Naive thymus-derived CD8-positive, alpha-beta T cell (primary cell): Measurements from ENCODE around the gene SPDYE2B. TPM values are rescaled to one million over a fixed set of nuclear protein-coding genes. Genes with fewer than 3 reads are reported as not detected.
"Not testable (repeated sequence)": the region's sequence is repeated elsewhere in the genome, so short reads cannot be mapped to it uniquely, and the experiment has no call there.

Experiments used
- ATAC-seq, 2 donors: fragments of 150-1000 bp; cut with Tn5 transposase in 1 of 2; sonication (Bioruptor Pico), chemical (Tn5 transposase) in 1 of 2; 1 replicate in 1 of 2; 2 replicates in 1 of 2; pipeline ENCODE4 v1.10.0; 2021; ENCODE audit warnings: mild to moderate bottlenecking in 2 of 2, moderate library complexity in 2 of 2
- POLR2A ChIA-PET: fragments of 350-600 bp; sonication (Branson Sonifier 250); formaldehyde crosslinking; loops from one replicate; lab custom pipeline; 2021; ENCODE audit warnings: antibody characterized with exemption; lab: Charles Lee
- DNase-seq, 10 donors: peaks; one replicate each; pipeline versions ENCODE4 v3.0.0 to v3.0.0-alpha.2; 2020 to 2022
- H3K27ac Mint-ChIP-seq, 10 donors: one replicate each; pipeline ENCODE4 v1.8.0; 2020 to 2022; ENCODE audit warnings: mild to moderate bottlenecking in 10 of 10, mixed read lengths in 10 of 10, moderate library complexity in 4 of 10, inconsistent platforms in 1 of 10
- H3K27me3 Mint-ChIP-seq, 5 donors: one replicate each; pipeline ENCODE4 v1.8.0; 2021 to 2022; ENCODE audit warnings: mixed read lengths in 5 of 5
- H3K36me3 Mint-ChIP-seq, 3 donors: one replicate each; pipeline ENCODE4 v1.8.0; 2020 to 2022; ENCODE audit warnings: mixed read lengths in 3 of 3, mild to moderate bottlenecking in 2 of 3, inconsistent platforms in 1 of 3
- H3K4me1 Mint-ChIP-seq, 4 donors: one replicate each; pipeline ENCODE4 v1.8.0; 2021 to 2022; ENCODE audit warnings: mixed read lengths in 4 of 4
- H3K4me3 Mint-ChIP-seq, 10 donors: one replicate each; pipeline ENCODE4 v1.8.0; 2020 to 2022; ENCODE audit warnings: mild to moderate bottlenecking in 10 of 10, mixed read lengths in 10 of 10, moderate library complexity in 6 of 10, inconsistent platforms in 1 of 10
- H3K9me3 Mint-ChIP-seq, 9 donors: one replicate each; pipeline ENCODE4 v1.8.0; 2020 to 2022; ENCODE audit warnings: mixed read lengths in 9 of 9, mild to moderate bottlenecking in 3 of 9, inconsistent platforms in 1 of 9, moderate library complexity in 1 of 9
- polyA plus RNA-seq, 3 donors: library from polyadenylated mRNA; unstranded; fragments of 300-500 nt; fragmentation: Illumina TruSeq; gene quantifications; one replicate each; pipeline ENCODE4 v1.2.3, GENCODE V29; 2021
- total RNA-seq, 8 experiments: library from RNA in 2 of 8; stranded (reverse) in 2 of 8; gene quantifications; one replicate each; pipeline ENCODE4 v1.2.3 and lab custom pipeline; 2021 to 2026

SPDYE2B gene
- total and polyA plus RNA-seq, 5 experiments from 2014 or later, result 0.22 TPM; not detected in 4

- DNase-seq (peak in 8 of 10 donors; percentile 22 to 69 (median 34)), ATAC-seq (peak; percentile 97 to 98)
- H3K9me3 Mint-ChIP-seq, POLR2A ChIA-PET, H3K27me3 Mint-ChIP-seq, H3K36me3 Mint-ChIP-seq, H3K4me1 Mint-ChIP-seq: not testable (repeated sequence)
- Mint-ChIP-seq H3K4me3 (peak within 1 kb of the TSS in 7 of 10 donors; percentile 28 to 77 (median 51)), H3K27ac (peak within 1 kb of the TSS in 1 of 10 donors; percentile 43)
Measured at GRCh38 chr7:102616507-102617125, 33.5 kb upstream of the SPDYE2B start, which contains the start of gene RASA4. RASA4 (minus strand) TSS chr7:102616756; CDS start chr7:102616689, 67 bp downstream.

GRCh38 chr7:102618122-102618521 is 32.0 kb upstream of the SPDYE2B start:
- H3K27ac Mint-ChIP-seq, H3K27me3 Mint-ChIP-seq, H3K4me3 Mint-ChIP-seq, ATAC-seq, POLR2A ChIA-PET, H3K4me1 Mint-ChIP-seq, H3K36me3 Mint-ChIP-seq, H3K9me3 Mint-ChIP-seq: not testable (repeated sequence)
- DNase-seq, result peak in 1 of 10 donors; percentile 8

- H3K27ac Mint-ChIP-seq, H3K27me3 Mint-ChIP-seq, POLR2A ChIA-PET, H3K36me3 Mint-ChIP-seq, ATAC-seq, H3K9me3 Mint-ChIP-seq, H3K4me3 Mint-ChIP-seq, DNase-seq, H3K4me1 Mint-ChIP-seq: not testable (repeated sequence)
Measured at GRCh38 chr7:102627271-102627904, 22.7 kb upstream of the SPDYE2B start.

- DNase-seq, ATAC-seq, H3K4me3 Mint-ChIP-seq, H3K4me1 Mint-ChIP-seq, H3K9me3 Mint-ChIP-seq, H3K27me3 Mint-ChIP-seq, POLR2A ChIA-PET, H3K36me3 Mint-ChIP-seq: not testable (repeated sequence)
- H3K27ac Mint-ChIP-seq, result peak overlapping the region in 1 of 10 donors; percentile 43
Measured at GRCh38 chr7:102630622-102631021, 19.5 kb upstream of the SPDYE2B start.

- DNase-seq, ATAC-seq, H3K4me1 Mint-ChIP-seq: not testable (repeated sequence)
Measured at GRCh38 chr7:102634299-102634698, 15.8 kb upstream of the SPDYE2B start.

GRCh38 chr7:102635354-102635753 is 14.8 kb upstream of the SPDYE2B start:
- H3K27ac Mint-ChIP-seq, DNase-seq, H3K27me3 Mint-ChIP-seq, ATAC-seq, H3K36me3 Mint-ChIP-seq, H3K4me1 Mint-ChIP-seq, H3K4me3 Mint-ChIP-seq, POLR2A ChIA-PET, H3K9me3 Mint-ChIP-seq: not testable (repeated sequence)

More at GRCh38 chr7:102634299-102634698, 15.8 kb upstream of the SPDYE2B start:
- H3K4me3 Mint-ChIP-seq, H3K9me3 Mint-ChIP-seq, H3K27me3 Mint-ChIP-seq, POLR2A ChIA-PET, H3K36me3 Mint-ChIP-seq, H3K27ac Mint-ChIP-seq: not testable (repeated sequence)

GRCh38 chr7:102636956-102637355 is 13.2 kb upstream of the SPDYE2B start:
- H3K4me1 Mint-ChIP-seq, ATAC-seq, H3K27ac Mint-ChIP-seq, DNase-seq, H3K36me3 Mint-ChIP-seq, POLR2A ChIA-PET, H3K4me3 Mint-ChIP-seq, H3K9me3 Mint-ChIP-seq, H3K27me3 Mint-ChIP-seq: not testable (repeated sequence)

GRCh38 chr7:102638848-102639247 is 11.3 kb upstream of the SPDYE2B start:
- ATAC-seq, result peak; percentile 5 to 26
- POLR2A ChIA-PET, DNase-seq: not testable (repeated sequence)

GRCh38 chr7:102642691-102643090 is 7.4 kb upstream of the SPDYE2B start, which contains the start of gene UPK3BL1:
UPK3BL1 (minus strand) TSS chr7:102642791; CDS start chr7:102642741, 50 bp downstream.
- H3K36me3 Mint-ChIP-seq, H3K9me3 Mint-ChIP-seq, H3K27me3 Mint-ChIP-seq, H3K4me3 Mint-ChIP-seq, H3K4me1 Mint-ChIP-seq, H3K27ac Mint-ChIP-seq, ATAC-seq, POLR2A ChIA-PET, DNase-seq: not testable (repeated sequence)

More at GRCh38 chr7:102638848-102639247, 11.3 kb upstream of the SPDYE2B start:
- H3K36me3 Mint-ChIP-seq, H3K27ac Mint-ChIP-seq, H3K4me1 Mint-ChIP-seq, H3K4me3 Mint-ChIP-seq, H3K9me3 Mint-ChIP-seq, H3K27me3 Mint-ChIP-seq: not testable (repeated sequence)

- H3K27me3 Mint-ChIP-seq, H3K4me1 Mint-ChIP-seq, H3K9me3 Mint-ChIP-seq, H3K36me3 Mint-ChIP-seq, H3K27ac Mint-ChIP-seq, DNase-seq, ATAC-seq, POLR2A ChIA-PET, H3K4me3 Mint-ChIP-seq: not testable (repeated sequence)
Measured at GRCh38 chr7:102643404-102643803, 6.7 kb upstream of the SPDYE2B start.

- POLR2A ChIA-PET, H3K27me3 Mint-ChIP-seq, H3K4me1 Mint-ChIP-seq, ATAC-seq, H3K9me3 Mint-ChIP-seq, DNase-seq, H3K27ac Mint-ChIP-seq, H3K4me3 Mint-ChIP-seq, H3K36me3 Mint-ChIP-seq: not testable (repeated sequence)
Measured at GRCh38 chr7:102647813-102648212, 2.3 kb upstream of the SPDYE2B start.

GRCh38 chr7:102664765-102665164 is 14.6 kb downstream of the SPDYE2B start:
- DNase-seq, H3K27me3 Mint-ChIP-seq, ATAC-seq, H3K9me3 Mint-ChIP-seq, H3K4me3 Mint-ChIP-seq, POLR2A ChIA-PET, H3K36me3 Mint-ChIP-seq, H3K27ac Mint-ChIP-seq, H3K4me1 Mint-ChIP-seq: not testable (repeated sequence)

- H3K27me3 Mint-ChIP-seq, DNase-seq, POLR2A ChIA-PET, H3K36me3 Mint-ChIP-seq, ATAC-seq, H3K4me3 Mint-ChIP-seq, H3K4me1 Mint-ChIP-seq, H3K9me3 Mint-ChIP-seq, H3K27ac Mint-ChIP-seq: not testable (repeated sequence)
Measured at GRCh38 chr7:102666850-102667249, 16.7 kb downstream of the SPDYE2B start.
